ENCODE results near the gene XIST. TPM values are rescaled to one million over a fixed set of nuclear protein-coding genes. Genes with fewer than 3 reads are reported as not detected.
A peak's percentile ranks its signal among the peaks of the same experiment; 100 is the strongest.

The XIST gene
- total and polyA plus RNA-seq, 9 of the 15 experiments (the other 6 are each of a cell fraction or from before 2014, with no cell fraction given), result 22.4 to 160 (median 55.5) TPM

DNA sequence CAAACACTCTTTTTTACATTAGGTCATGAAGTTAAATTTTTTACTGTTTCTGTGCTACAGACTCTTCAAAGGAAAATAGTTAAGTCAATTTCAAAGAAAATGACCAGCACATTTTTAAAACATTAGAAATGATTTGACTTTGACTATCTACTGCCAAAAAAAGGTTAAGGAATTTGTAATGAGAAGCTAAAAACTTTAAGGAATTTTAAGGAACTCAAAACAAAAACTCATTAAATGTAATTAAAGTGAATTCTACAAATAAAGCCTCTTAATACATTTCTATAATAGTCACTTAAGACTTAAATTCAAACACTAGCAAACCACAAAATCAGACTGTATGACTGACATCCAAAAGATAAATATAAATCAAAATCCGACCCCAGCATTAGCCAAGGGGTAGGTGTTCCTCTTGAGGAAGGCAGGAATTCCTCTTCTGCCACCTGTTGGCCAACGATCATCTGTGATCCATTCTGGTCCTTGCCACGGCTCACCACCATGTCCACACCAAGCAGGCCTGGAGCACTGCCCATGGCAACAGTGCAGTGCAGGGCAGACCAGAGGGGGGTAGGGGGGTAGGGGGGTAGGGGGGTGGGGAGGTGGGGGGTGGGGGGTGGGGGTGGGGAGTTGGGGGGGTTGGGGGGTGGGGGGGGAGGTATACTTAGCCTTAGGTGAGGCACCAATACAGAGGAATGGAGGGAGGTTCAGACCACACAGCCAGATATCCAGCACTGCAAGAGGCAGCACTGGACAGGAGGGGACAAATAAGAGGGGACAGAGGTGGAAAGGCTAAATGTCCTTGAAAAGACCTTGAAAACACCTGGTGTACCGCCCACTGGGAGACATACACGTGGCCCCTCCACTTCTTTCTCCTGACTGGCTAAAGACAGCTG, 2.1 kb downstream of the XIST start:
- Histone ChIP-seq H3K9me3 (replicated peaks; ENCODE audit: control insufficient read depth, insufficient read depth, low read depth, low read length) (no peaks in the 10 kb centered on the region), H3K36me3 (ENCODE audit: control insufficient read depth, insufficient read depth, low read length) (peaks cover 37% of the 10 kb centered on the region; the same call in 2 of the 3 replicates), H3K9me1 (ENCODE audit: control insufficient read depth, insufficient read depth, low read length) (peaks cover 3% of the 10 kb centered on the region), H2AFZ (ENCODE audit: low read depth, low read length) (no peak overlapping the region), H3K4me2 (ENCODE audit: insufficient read depth, low read length) (peak overlapping the region; percentile 87), H3K9ac (ENCODE audit: insufficient read depth in 1 of 2, low read depth in 2 of 2, low read length in 2 of 2) (peak overlapping the region; percentile 46 to 79; a peak in 2 of 4 replicates), H3K27ac (ENCODE audit: extremely low read depth, low read depth, low read length) (peak overlapping the region; percentile 66; the same call in 2 of the 3 replicates), H3K4me1 (replicated peaks in 1 of 2; ENCODE audit: control insufficient read depth in 2 of 2, insufficient read depth in 2 of 2, low read length in 2 of 2) (no peaks in the 10 kb centered on the region), H3K4me3 (peak overlapping the region; percentile 63), H3K27me3 (ENCODE audit: control insufficient read depth in 2 of 2, insufficient read depth in 2 of 2, low read length in 2 of 2) (no peaks in the 10 kb centered on the region), H4K20me1 (replicated peaks; ENCODE audit: control insufficient read depth, insufficient read depth, low read length) (peaks cover 33% of the 10 kb centered on the region), H3K79me2 (ENCODE audit: control insufficient read depth, insufficient read depth, low read length) (peaks cover 70% of the 10 kb centered on the region)
- ChIA-PET POLR2A (no interaction called here), CTCF (ENCODE audit: low intra/inter-chr PET ratio) (no interaction called here)
- WGBS (ENCODE audit: insufficient coverage, low coverage, missing lambda C conversion rate), result 7% methylated on average over 4 of the region's 5 CpGs
- BruUV-seq (replicated peaks), result no TSS peak
- peak; percentile 22 for ATAC-seq
- peak; percentile 9 to 46 (median 22) for DNase-seq (ENCODE audit: extremely low read depth in 1 of 4, low spot score in 3 of 4)
- intact Hi-C loops (cut with micrococcal nuclease), result no loop called here
- in situ Hi-C loops (cut with MboI), result loop anchor here (5.0 to 10.0 kb wide), 3 partner anchors 164 to 494 kb away; no protein-coding TSS in a partner anchor
- no peak for TF ChIP-seq NR4A1 (CRISPR knock-in tag; IDR thresholded peaks at IDR 0.05)
- TF ChIP-seq NR4A1 (tag; IDR thresholded peaks at IDR 0.05), result no peak
- TF ChIP-seq SMAD2 (IDR thresholded peaks at IDR 0.05; ENCODE audit: low read depth, low read length), result no peak
- TF ChIP-seq, protein P1, sequence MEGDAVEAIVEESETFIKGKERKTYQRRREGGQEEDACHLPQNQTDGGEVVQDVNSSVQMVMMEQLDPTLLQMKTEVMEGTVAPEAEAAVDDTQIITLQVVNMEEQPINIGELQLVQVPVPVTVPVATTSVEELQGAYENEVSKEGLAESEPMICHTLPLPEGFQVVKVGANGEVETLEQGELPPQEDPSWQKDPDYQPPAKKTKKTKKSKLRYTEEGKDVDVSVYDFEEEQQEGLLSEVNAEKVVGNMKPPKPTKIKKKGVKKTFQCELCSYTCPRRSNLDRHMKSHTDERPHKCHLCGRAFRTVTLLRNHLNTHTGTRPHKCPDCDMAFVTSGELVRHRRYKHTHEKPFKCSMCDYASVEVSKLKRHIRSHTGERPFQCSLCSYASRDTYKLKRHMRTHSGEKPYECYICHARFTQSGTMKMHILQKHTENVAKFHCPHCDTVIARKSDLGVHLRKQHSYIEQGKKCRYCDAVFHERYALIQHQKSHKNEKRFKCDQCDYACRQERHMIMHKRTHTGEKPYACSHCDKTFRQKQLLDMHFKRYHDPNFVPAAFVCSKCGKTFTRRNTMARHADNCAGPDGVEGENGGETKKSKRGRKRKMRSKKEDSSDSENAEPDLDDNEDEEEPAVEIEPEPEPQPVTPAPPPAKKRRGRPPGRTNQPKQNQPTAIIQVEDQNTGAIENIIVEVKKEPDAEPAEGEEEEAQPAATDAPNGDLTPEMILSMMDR (IDR thresholded peaks at IDR 0.05 in 2 of 3, conservative IDR thresholded peaks at IDR 0.05 in 1 of 3; ENCODE audit: insufficient read depth in 2 of 3, low read depth in 1 of 3, low read length in 3 of 3), result peak; percentile 7 to 26 (median 9); a peak in 2 of 6 replicates
- no peak for TF ChIP-seq SAFB2 (IDR thresholded peaks at IDR 0.05; ENCODE audit: borderline replicate concordance, low read depth, low read length, severe bottlenecking)
- TF ChIP-seq RBM22 (IDR thresholded peaks at IDR 0.05; ENCODE audit: low read depth, low read length, poor library complexity, severe bottlenecking), result no peak
- peak; percentile 44; the same call in 1 of the 2 replicates for TF ChIP-seq ESRRA (IDR thresholded peaks at IDR 0.05; ENCODE audit: borderline replicate concordance, low read depth)
- TF ChIP-seq ZNF41 (CRISPR knock-in tag; conservative IDR thresholded peaks at IDR 0.05), result no peak
- no peak for TF ChIP-seq SRSF1 (IDR thresholded peaks at IDR 0.05; ENCODE audit: low read depth, low read length)
- TF ChIP-seq HNRNPLL (IDR thresholded peaks at IDR 0.05; ENCODE audit: low read depth, low read length, poor library complexity, severe bottlenecking), result no peak
- no peak for TF ChIP-seq CHCHD3 (CRISPR knock-in tag; IDR thresholded peaks at IDR 0.05)
- TF ChIP-seq, protein P2, sequence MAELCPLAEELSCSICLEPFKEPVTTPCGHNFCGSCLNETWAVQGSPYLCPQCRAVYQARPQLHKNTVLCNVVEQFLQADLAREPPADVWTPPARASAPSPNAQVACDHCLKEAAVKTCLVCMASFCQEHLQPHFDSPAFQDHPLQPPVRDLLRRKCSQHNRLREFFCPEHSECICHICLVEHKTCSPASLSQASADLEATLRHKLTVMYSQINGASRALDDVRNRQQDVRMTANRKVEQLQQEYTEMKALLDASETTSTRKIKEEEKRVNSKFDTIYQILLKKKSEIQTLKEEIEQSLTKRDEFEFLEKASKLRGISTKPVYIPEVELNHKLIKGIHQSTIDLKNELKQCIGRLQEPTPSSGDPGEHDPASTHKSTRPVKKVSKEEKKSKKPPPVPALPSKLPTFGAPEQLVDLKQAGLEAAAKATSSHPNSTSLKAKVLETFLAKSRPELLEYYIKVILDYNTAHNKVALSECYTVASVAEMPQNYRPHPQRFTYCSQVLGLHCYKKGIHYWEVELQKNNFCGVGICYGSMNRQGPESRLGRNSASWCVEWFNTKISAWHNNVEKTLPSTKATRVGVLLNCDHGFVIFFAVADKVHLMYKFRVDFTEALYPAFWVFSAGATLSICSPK (IDR thresholded peaks at IDR 0.05; ENCODE audit: borderline replicate concordance), result no peak
- no peak for TF ChIP-seq ZNF57 (CRISPR knock-in tag; IDR thresholded peaks at IDR 0.05)
- TF ChIP-seq, protein P3, sequence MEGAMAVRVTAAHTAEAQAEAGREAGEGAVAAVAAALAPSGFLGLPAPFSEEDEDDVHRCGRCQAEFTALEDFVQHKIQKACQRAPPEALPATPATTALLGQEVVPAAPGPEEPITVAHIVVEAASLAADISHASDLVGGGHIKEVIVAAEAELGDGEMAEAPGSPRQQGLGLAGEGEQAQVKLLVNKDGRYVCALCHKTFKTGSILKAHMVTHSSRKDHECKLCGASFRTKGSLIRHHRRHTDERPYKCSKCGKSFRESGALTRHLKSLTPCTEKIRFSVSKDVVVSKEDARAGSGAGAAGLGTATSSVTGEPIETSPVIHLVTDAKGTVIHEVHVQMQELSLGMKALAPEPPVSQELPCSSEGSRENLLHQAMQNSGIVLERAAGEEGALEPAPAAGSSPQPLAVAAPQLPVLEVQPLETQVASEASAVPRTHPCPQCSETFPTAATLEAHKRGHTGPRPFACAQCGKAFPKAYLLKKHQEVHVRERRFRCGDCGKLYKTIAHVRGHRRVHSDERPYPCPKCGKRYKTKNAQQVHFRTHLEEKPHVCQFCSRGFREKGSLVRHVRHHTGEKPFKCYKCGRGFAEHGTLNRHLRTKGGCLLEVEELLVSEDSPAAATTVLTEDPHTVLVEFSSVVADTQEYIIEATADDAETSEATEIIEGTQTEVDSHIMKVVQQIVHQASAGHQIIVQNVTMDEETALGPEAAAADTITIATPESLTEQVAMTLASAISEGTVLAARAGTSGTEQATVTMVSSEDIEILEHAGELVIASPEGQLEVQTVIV (CRISPR knock-in tag; IDR thresholded peaks at IDR 0.05; ENCODE audit: borderline replicate concordance), result no peak
- peak; percentile 71 for FAIRE-seq

All from K562 (cell line).